Cerebellar nuclear complex (tissue), 1 donor: ENCODE results near the gene MKKS.
"Not testable (repeated sequence)": the region's sequence is repeated elsewhere in the genome, so short reads cannot be mapped to it uniquely, and the experiment has no call there.

ENCODE experiments used
- DNase-seq, 2 experiments: peaks; one replicate each; lab custom pipeline; 2025; lab: John Stamatoyannopoulos, UW

MKKS gene

DNA sequence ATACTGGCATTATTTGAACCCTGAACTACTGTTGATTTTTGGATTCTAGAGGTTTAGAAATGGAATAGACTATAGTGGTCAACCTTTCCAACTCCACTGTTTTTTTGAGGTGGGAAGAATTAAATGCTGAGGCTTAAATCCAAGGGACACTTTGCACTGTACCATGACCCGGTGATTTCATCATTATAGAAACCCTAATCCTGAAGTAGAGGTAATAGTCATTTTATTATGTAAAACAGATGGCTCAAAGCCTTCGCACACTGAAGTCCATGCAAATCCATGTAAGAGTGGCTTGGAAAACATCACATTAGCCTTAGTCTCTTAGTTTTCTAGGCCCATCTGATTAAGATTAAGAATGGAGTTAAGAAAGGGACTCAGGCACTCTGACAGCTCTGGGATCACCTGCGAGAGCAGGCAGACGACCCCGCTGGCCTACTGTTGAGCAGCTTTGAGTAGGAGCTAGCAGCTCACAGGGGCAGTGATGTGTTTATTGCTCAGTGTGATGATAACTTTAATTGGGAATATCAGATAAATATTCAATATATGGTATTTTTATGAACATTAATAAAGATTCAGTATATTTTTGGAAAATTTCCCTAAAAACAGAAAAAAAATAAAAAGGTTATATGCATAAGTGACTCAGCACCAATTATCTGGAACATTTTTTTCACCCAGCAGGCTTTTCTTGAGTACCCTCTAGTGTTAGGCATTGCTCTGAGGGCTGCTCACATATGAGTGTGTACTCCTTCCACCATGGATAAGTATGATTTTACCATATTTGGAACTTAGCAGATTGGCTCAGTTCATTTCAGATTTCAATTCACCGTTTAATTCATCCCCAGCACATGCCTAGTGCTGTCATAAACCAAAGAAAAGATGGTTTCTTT is 14.5 kb upstream of the MKKS start:
- no peak for DNase-seq

GRCh38 chr20:10447028-10447427 is 13.0 kb upstream of the MKKS start:
- no peak for DNase-seq

DNA sequence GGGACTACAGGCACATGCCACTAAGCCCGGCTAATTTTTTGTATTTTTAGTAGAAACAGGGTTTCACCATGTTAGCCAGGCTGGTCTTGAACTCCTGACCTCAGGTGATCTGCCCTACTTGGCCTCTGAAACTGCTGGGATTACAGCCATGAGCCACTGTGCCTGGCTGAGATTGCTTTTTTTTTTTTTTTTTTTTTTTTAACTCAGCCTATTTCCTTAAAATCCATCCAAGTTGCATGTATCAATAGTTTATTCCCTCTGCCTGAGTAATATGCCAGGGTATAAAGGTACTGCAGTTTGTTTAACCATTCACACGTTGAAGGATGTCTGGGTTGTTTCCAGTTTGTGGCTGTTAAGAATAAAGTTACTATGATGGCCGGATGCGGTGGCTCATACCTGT is 11.7 kb upstream of the MKKS start:
- no peak for DNase-seq

GRCh38 chr20:10443936-10444335 is 9.9 kb upstream of the MKKS start:
- DNase-seq: no peak

GRCh38 chr20:10438217-10438616 is 4.2 kb upstream of the MKKS start:
- DNase-seq: no peak

DNA sequence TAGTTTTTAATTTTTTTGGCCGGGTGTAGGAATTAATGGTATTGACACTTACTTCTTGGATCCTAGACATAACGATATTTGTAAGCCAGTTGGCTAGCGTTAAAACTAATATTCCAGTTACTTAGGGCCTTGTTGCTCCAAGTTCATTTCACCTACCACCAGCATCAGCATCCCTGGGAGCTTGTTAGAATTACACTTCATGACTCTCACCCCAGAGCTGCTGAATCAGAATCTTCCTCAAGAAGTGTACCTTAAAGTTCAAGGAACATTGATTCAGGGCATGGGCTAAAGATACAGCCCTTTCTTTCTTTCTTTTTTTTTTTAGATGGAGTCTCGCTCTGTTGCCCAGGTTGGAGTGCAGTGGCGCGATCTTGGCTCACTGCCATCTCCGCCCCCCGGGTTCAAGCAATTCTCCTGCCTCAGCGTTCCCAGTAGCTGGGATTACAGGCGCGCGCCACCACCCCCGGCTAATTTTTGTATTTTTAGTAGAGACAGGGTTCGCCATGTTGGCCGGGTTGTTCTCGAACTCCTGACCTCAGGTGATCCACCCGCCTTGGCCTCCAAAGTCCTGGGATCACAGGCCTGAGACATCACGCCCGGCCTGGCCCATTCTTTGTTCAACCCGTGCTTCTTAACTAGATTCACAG is 2.2 kb upstream of the MKKS start:
- no peak for DNase-seq

DNA sequence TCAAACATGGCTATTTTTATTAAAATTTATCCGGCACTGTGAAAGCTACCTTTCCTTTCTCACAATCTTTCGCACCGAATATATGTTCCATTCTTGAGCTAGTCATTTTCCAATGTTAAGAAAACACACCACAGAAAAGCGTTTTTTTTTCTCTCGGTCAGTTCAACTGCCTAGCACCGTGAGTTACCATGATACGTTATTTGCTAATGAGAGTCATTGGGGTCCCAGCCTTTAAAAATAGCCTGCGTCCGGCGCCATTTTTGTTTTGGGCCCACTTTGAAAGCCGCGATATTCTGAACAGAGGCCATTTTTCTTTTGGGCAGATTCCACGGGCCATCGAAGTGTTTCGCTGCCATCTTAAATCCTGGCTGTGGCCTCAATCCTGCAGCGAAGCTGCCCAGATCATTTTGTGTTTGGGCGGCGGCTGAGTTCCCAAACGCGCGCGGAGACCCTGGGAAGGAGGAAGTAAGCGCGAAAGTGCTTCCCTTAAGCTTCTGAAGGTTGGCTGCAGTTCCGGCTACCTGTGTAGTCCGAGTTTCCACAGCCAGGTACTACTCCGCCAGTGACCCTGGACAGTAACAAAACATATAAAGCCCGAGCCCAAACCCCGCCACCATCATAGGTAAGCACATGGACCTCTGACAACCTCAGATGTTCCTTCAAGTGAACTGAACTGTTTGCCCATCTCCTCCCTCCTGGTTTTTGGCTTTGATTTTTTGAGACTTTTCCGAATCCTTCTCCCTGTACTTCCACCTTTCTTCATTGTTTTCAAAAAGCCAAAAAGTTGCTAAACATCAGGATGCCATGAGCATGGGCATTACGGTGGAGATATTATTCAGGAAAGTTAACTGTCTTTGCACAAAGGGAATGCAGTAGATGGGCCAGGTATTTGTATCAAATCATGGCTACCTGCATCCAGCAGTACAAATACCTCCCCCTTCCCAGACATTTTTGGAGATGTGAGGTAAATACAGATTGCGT is 1.1 kb upstream of the MKKS start, which contains the start of gene SLX4IP:
SLX4IP (plus strand) TSS at position 474 of the 981 bp plus-strand sequence. CDS start 22,900 bp downstream, outside the sequence.
- peak; percentile 44 to 92 for DNase-seq

GRCh38 chr20:10434467-10434831 is 427 bp upstream of the MKKS start:
- DNase-seq: peak; percentile 67 to 81

- DNase-seq: no peak
Observed at GRCh38 chr20:10433014-10433622, 904 bp downstream of the MKKS start.

- DNase-seq: no peak
Observed at GRCh38 chr20:10432079-10432478, 1.9 kb downstream of the MKKS start.

- DNase-seq: no peak
Observed at GRCh38 chr20:10430704-10431103, 3.3 kb downstream of the MKKS start.

GRCh38 chr20:10430000-10430466 is 4.0 kb downstream of the MKKS start:
- no peak for DNase-seq

DNA sequence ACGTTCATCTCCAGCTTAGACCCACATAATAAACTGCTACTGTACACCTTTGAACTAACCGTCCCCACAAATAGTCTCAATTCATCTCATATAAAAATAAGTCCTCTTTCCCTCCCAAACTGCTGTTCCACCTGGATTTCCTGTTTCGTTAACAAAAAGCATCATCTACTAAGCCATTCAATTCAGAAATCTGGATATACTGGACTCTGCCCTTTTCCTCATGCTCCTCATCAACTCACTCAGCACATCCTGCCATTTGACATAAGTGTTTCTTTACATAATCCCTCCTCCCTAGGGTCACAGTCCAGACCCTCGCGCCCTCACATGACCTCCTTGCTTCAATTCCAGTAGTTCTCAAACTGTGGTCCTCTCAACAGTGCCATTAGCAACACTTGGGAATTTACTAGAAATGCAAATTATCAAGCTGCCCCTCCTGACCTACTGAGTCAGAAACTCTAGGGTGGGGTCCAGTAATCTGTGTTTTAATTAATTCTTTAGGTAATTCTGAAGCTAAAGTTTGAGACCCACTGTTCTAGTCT is 4.5 kb downstream of the MKKS start:
- DNase-seq: no peak

DNA sequence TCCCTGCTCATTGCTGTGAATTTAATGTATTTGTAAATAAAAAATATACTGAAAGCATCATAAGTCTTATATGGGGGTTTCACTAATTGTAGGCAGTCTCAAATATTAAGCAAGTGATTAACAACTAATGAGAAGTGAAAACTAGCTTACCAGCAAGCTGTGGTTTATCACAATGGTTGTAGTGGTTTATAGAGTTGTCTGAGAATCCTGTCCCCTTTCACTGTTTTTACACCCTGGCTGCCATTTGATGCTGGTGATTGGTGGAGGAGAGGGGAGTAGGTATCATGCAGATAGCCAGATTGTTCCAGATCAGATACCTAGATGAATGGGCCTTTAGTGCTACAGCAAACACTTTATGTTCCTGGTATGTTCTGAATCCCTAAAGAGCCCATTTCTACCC is 6.0 kb downstream of the MKKS start:
- DNase-seq: no peak

GRCh38 chr20:10427060-10427692 is 6.8 kb downstream of the MKKS start:
- peak in 1 of 2 experiments; percentile 45 for DNase-seq

- DNase-seq: no peak
Observed at GRCh38 chr20:10423735-10424134, 10.3 kb downstream of the MKKS start.

DNA sequence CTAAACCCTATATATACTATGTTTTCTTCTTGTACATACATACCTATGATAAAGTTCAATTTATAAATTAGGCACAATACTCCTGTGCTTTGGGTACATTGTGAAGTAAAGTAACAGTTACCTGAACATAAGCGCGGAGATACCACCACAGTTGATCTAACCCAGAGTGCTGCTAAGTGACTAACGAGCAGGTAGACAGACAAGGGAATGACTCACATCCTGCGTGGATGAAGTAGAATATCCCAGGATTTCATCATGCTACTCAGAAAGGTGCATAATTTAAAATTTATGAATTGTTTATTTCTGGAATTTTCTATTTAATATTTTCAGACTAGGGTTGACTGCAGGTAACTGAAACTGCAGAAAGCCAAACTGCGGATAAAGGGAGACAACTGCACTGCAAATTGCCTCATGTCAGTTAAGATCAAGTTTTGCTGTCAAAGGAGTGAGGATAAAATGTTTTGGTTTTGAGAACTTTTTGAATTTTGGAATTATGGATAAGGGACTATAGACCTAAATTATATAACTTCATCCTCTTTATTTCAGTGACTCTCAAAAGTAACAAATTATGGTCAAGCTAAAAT is 14.4 kb downstream of the MKKS start:
- DNase-seq: no peak

- DNase-seq: not testable (repeated sequence)
Observed at GRCh38 chr20:10417218-10417617, 16.8 kb downstream of the MKKS start.

GRCh38 chr20:10415013-10415650 is 18.9 kb downstream of the MKKS start:
- DNase-seq: no peak
